Peyer's patch (tissue), 4 donors: Measurements from ENCODE around the gene HLX.

Experiments
- CTCF ChIP-seq, 6 experiments: fragments of 450-650 bp in 4 of 6; fragments of 200-600 bp in 2 of 6; sonication (generic) in 1 of 6; IDR thresholded peaks; one replicate each; pipeline ENCODE4 v1.5.1; 2017 to 2019; ENCODE audit warnings: antibody characterized with exemption in 6 of 6, mild to moderate bottlenecking in 3 of 6, moderate library complexity in 1 of 6
- POLR2A ChIP-seq, 2 donors: fragments of 450-650 bp; IDR thresholded peaks; one replicate each; pipeline ENCODE4 v1.5.1; 2017; ENCODE audit warnings: antibody characterized with exemption in 2 of 2, mild to moderate bottlenecking in 2 of 2, moderate library complexity in 2 of 2

DNA sequence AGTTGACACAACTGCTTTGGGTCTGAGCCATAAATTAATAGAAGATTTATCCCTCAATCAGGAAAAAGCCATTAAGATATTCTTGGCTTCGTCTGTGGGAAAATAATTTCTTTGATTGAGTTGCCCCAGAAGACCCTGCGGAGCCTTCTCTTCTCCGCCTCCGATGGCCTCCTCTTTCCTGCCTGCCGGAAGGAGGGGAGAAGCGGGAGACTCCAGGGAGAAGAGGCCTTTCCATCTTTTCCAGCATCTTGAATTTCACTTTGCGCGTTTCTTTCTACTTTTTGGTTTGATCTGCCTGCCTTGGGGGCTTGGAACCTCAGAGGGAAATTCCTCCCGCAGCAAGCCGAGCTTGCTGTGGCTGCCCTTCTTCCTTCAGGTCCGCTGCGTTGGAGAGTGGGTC is 16.8 kb downstream of the HLX start:
- TF ChIP-seq POLR2A (IDR thresholded peaks at IDR 0.05) (no peak), CTCF (IDR thresholded peaks at IDR 0.05) (no peak)
